GM18498 (cell line): ENCODE results near the gene ST8SIA3.
"Not testable (repeated sequence)": the region's sequence is repeated elsewhere in the genome, so short reads cannot be mapped to it uniquely, and the experiment has no call there.

ENCODE experiments used
- ATAC-seq: cut with Tn5 transposase; IDR thresholded peaks from one replicate; pipeline ENCODE4 v1.9.1; 2021; ENCODE audit warnings: mild to moderate bottlenecking, moderate library complexity; ENCODE audit not compliant: unreplicated experiment

Gene ST8SIA3

GRCh38 chr18:57362714-57363113, 10.4 kb downstream of the ST8SIA3 start:
- ATAC-seq: no peak

GRCh38 chr18:57364460-57364859, 12.1 kb downstream of the ST8SIA3 start:
- no peak for ATAC-seq

- no peak for ATAC-seq
Observed at GRCh38 chr18:57366528-57367081, 14.2 kb downstream of the ST8SIA3 start.

- no peak for ATAC-seq
Observed at GRCh38 chr18:57372444-57372843, 20.1 kb downstream of the ST8SIA3 start.

GRCh38 chr18:57373017-57373416, 20.7 kb downstream of the ST8SIA3 start:
- ATAC-seq: no peak

GRCh38 chr18:57376503-57376902, 24.1 kb downstream of the ST8SIA3 start:
- no peak for ATAC-seq

- ATAC-seq: no peak
Observed at GRCh38 chr18:57389271-57389670, 36.9 kb downstream of the ST8SIA3 start.

- ATAC-seq: no peak
Observed at GRCh38 chr18:57390044-57390443, 37.7 kb downstream of the ST8SIA3 start.

- ATAC-seq: not testable (repeated sequence)
Observed at GRCh38 chr18:57394749-57395148, 42.4 kb downstream of the ST8SIA3 start.

- ATAC-seq: not testable (repeated sequence)
Observed at GRCh38 chr18:57396831-57397230, 44.5 kb downstream of the ST8SIA3 start.

GRCh38 chr18:57397440-57398132, 45.2 kb downstream of the ST8SIA3 start:
- no peak for ATAC-seq

- no peak for ATAC-seq
Observed at GRCh38 chr18:57404345-57404744, 52.0 kb downstream of the ST8SIA3 start.

GRCh38 chr18:57409650-57410049, 57.3 kb downstream of the ST8SIA3 start:
- no peak for ATAC-seq

- no peak for ATAC-seq
Observed at GRCh38 chr18:57410749-57411148, 58.4 kb downstream of the ST8SIA3 start.

GRCh38 chr18:57416542-57416941, 64.2 kb downstream of the ST8SIA3 start:
- no peak for ATAC-seq
